C4-2B (cell line): Measurements from ENCODE around the gene RNF181.

Source experiments
- CTCF ChIP-seq: fragments of 450-650 bp; conservative IDR thresholded peaks from 2 replicates; pipeline ENCODE4 v1.5.1; 2017; ENCODE audit warnings: mild to moderate bottlenecking
- ZFX ChIP-seq: fragments of 450-650 bp; IDR thresholded peaks from 2 replicates; pipeline ENCODE4 v1.6.1; 2017

GRCh38 chr2:85642725-85643124 lies 47.2 kb downstream of the RNF181 start:
- TF ChIP-seq CTCF, result no peak
- TF ChIP-seq ZFX, result no peak
